GM18870 (cell line): ENCODE measurements around the gene TBC1D2B.

Experiments
- ATAC-seq: cut with Tn5 transposase; IDR thresholded peaks from one replicate; pipeline ENCODE4 v1.9.1; 2021; ENCODE audit warnings: moderate library complexity; ENCODE audit not compliant: unreplicated experiment

The TBC1D2B gene

DNA sequence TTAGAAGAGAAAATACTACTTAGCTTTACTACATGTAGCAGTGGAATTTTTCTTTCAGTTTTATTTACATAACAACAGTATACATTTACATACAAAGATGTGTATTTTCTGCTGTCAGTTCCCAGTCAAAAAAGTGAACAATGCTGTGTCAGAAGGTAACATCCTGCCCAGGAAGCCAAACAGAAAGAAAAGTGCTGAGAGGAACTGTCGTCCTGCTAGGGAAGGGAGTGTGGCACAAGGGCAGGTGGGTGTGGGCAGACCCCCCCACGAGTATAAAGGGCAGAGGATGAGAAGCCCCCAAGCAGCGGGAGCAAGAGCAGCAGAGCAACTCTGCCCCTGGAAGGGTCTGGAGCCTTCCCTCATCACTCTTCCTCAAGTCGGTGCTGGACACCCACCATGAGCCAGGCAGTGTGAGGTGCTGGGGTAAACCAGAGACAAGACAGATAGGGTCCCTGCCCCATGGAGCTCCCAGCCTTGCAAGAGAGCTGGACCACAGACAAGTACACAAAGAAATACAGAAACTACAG, 39.7 kb downstream of the TBC1D2B start:
- no peak for ATAC-seq

DNA sequence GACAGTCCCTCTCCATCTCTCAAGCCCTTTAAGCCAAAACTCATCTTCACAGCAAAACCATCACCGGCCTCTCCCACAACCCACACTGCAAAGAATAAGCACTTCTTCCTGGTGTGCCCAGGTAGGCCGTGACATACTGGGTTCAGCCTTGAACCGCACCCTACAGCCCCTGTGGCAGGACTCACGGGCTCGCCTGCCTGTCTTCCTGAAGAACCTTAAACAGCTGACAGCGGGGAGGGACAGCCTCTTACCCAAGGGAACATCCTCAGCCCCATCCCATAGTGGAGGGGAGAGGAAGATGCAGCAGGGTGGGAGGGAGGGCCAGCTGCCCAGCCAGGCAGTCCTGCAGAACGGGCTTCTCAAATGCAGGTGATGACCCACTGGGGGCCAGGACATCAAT, 40.2 kb downstream of the TBC1D2B start:
- ATAC-seq: no peak

DNA sequence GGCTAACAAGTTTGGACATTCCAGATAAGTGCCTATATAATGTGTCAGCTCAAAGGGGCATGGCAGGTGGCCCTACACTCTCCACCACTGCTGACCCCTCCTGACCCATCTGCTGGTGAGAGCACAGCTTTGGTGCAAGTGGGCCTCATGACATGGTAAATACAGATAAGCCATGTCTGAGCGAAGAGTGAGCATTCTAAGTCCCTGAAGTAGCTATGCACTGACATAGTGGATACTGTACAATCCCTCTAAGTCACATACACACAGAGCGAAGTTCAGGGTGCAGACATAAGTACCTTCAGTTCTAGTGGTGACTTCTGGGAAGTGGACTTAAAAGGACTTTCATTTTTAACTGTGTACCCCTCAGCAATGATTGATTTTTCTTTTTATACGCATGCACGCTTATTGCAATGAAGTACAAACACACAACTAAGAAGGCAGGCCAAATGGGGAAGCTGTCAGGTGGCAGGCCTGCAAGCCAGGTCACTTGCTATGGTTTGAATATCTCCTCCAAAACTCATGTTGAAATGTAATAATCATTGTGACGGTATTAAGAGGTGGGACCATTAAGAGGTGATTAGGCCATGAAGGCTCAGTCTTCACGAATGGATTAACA, 41.5 kb downstream of the TBC1D2B start:
- no peak for ATAC-seq

DNA sequence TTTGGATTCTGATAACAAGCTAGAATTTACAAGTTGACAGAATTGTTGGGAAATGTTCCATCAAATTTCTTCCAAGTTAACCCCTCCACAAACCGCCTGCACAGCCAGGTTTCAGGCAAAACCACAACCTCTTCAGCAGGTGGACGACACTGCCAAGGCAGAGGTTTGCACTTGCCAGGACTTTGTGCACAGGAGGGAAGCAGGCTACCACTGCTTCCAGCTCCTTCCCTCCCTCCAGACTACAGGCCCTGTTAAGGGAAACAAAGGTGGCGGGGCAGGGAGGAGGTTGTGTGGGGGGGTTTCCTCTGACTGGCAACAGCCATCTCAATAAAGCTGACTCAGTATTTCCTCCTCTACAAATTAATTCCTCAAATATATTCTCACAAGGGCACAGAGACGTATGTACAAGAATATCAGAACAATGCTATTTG, 42.2 kb downstream of the TBC1D2B start:
- ATAC-seq: no peak

- peak; percentile 47 for ATAC-seq
Observed at GRCh38 chr15:78034495-78035191, 42.9 kb downstream of the TBC1D2B start.

DNA sequence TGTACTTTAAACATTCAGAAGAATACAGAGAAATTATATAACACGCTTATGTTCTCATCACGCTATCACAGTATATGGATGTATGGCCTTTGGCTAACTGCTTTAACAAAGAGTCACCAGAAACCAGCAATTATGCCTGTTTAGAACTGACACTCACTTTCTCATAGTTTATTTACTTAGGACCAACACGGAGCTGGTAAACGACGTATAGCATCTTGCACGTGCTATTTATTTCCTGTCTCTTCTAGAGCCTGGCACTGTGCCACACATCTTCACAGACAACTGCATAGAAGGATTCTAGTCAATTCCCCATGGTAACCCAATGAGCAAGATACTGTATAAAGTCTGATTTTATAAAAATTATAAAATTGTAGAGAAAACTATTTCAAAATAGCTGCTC, 43.6 kb downstream of the TBC1D2B start:
- no peak for ATAC-seq

DNA sequence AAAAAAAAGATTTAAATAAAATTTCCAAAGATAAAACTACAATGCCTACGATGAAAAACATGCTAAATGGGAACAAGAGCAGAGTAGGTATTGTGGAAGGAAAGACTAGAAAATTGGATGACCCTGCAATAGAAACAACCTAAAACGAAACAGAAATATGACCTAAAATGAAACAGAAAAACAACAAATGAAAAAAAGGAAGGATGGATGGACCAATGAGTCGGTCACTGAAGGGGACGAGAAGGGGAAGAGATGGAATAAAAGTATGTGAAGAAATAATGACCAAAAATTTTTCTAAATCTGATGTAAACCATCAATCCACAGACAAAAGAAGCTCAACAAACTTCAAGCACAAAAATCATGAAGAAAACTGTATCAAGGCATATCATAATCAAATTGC, 44.8 kb downstream of the TBC1D2B start:
- no peak for ATAC-seq

DNA sequence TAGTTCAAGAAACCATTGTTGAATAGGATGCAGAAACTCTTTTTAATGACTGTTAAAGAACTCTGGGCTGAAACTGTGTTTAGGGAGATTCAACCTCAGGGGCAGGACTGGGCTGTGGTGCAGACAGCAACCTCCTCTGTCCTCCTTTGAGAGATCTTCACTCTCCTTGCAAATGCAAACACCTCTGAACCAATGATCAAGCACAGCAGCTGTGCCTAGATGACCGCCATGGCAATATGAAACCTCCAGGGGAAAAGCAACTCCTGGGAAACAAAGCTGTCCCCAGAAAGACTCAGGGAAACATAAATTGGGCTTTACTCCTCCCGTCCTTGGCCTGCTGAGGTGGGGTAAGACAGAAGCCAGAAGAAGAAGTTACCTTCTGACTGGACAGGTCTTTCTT, 52.6 kb downstream of the TBC1D2B start:
- no peak for ATAC-seq

- no peak for ATAC-seq
Observed at GRCh38 chr15:78024519-78024870, 53.0 kb downstream of the TBC1D2B start.

DNA sequence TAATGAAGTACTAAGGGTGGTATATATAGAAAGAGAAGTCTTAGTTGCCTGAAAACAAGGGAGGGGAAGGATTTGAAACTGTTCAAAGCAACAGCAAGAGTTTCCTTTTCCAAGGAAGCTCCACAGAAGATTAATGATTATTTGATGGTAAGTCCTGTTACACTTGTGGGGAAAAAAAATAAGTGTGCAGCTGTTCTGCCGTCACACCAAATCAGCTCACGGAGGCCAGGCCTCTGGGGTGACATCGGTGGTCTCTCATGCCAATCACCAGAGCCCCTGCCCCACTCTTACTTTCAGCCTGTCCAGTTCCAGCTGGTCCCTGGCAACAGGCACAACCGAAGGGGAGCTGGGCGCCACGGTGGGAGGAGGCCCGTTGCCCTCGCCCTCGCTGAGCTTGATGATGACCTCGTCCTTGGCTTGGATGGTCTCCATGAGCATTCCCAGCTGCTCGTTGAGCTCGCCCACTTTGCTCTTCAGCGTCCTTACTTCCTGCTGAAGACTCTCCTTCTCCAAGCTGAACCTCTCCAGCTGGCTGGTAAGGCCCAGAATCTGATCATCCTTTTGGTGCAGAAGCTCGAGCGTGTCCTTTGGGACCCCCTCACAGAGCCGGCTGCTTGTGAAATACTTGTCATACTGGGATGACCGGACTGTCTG, 53.5 kb downstream of the TBC1D2B start:
- ATAC-seq: no peak

- no peak for ATAC-seq
Observed at GRCh38 chr15:78023081-78023665, 54.3 kb downstream of the TBC1D2B start.

DNA sequence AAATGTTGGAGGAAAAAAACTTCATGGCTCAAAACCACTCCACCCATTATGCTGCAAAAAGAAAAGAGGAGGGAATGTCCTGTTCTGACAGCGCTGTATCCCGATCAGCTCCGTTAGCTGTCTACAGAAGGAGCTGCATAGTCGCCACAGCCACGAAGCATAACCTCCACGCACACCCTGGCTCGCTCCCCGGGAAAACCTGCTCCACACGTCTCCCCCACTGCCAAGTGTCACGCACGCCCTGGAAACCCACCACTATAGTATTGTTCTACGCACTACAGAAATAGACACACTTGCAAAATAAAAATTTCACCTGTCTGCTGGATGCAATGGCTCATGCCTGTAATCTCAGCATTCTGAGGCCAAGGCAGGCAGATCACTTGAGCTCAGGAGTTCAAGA, 55.8 kb downstream of the TBC1D2B start:
- no peak for ATAC-seq

DNA sequence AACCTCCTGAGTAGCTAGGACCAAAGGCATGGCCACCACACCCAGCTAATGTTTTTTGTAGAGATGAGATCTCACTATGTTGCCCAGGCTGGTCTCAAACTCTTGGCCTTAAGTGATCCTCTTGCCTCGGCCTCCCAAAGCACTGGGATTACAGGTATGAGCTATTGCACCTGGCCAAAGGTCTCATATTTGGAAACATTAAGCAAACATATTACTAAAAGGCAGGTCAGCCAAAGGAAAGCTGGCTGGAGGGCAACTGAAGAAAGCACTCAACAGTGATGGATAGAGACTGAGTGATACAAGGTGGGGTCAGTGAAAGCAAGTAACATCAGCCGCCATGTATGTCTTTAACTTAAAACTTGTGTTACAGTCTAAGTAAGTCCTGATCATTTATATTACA, 57.5 kb downstream of the TBC1D2B start:
- ATAC-seq: no peak

GRCh38 chr15:78018946-78019644, 58.4 kb downstream of the TBC1D2B start:
- ATAC-seq: no peak

DNA sequence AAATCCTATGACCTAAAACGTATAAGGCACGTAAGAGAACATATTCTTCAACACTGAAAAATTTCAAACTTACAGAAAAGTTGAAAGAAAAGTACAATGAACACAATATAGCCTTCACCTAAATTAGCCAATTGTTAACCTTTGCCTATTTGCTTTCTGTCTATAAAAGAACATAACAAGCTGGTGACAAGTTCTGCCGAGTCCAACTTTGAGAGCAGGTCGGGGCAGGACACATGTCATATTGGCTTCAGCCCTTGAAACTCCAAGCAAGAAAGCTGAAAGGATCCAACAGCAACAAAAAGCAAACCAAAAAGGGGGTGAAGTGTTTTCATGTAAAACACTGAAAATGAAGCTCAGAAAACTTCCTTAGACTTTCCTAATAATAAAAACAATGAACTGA, 59.1 kb downstream of the TBC1D2B start:
- ATAC-seq: no peak

GRCh38 chr15:78016860-78017259, 60.7 kb downstream of the TBC1D2B start:
- no peak for ATAC-seq

DNA sequence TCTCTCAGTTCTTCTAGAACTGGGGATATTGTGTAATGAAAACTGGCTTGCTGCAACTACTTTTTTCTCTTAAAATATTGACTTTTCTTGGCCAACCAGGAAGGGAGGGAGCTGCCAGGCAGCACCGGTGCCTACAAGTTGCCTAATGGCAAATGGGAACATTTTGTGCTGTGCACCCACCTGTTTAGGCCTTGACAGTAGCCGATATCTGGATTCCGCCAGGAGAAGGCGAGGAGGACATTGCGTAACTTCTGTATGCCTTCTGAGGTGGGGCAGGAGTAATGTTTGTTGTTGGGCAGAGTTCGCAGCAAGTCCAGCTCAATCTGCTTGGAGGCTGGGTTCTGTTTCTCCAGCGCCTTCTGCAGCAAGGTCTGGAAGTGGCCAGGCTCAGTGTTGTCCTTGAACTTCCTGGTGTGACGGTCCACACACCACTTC, 64.9 kb downstream of the TBC1D2B start:
- no peak for ATAC-seq

DNA sequence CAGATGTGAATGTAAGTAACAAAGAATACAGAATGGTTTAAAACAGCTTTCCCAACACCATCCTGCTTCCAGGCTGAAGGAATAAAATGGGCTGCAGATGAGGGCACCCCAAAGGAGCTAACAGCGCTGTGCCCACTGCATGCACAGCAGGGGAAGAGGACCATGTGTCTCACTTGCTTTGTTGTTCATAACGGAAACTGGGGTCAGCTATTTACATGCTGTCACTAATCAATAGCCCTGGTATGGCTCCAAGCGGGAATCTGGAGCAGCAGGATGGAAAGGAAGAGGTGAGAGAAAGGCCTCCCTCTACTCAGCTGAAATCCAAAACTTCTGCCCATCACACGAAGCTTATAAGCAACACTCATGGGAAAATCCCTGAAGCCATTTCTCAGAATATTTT, 67.4 kb downstream of the TBC1D2B start:
- ATAC-seq: no peak

GRCh38 chr15:78007964-78008886, 69.3 kb downstream of the TBC1D2B start:
- ATAC-seq: no peak
